BE2C (cell line): ENCODE measurements around the gene GNG7.

ENCODE experiments used
- DNase-seq: peaks from one replicate; pipeline ENCODE4 v3.0.0-alpha.2; 2020
- H3K27me3 ChIP-seq: fragments of 250-450 bp; sonication (Bioruptor Pico); 2 replicates; pipeline ENCODE4 v1.5.1; 2020; ENCODE audit warnings: mild to moderate bottlenecking
- H3K36me3 ChIP-seq: fragments of 250-450 bp; sonication (Bioruptor Pico); 2 replicates; pipeline ENCODE4 v1.5.1; 2020; ENCODE audit warnings: mild to moderate bottlenecking
- H3K4me1 ChIP-seq: fragments of 250-450 bp; sonication (Bioruptor Pico); 2 replicates; pipeline ENCODE4 v1.5.1; 2020
- H3K4me3 ChIP-seq: 2 replicates; pipeline ENCODE4 v1.5.1; 2011; ENCODE audit warnings: low read depth, low read length
- H3K9me3 ChIP-seq: fragments of 250-450 bp; sonication (Bioruptor Pico); 2 replicates; pipeline ENCODE4 v1.5.1; 2020
- TF ChIP-seq, protein P1 (sequence below): IDR thresholded peaks from 2 replicates; pipeline ENCODE4 v1.5.1; 2012; ENCODE audit warnings: mild to moderate bottlenecking, low read depth, low read length

GNG7 gene

GRCh38 chr19:2724148-2724557, 21.7 kb upstream of the GNG7 start:
- Histone ChIP-seq H3K4me3 (no peak overlapping the region), H3K27me3 (no peaks in the 10 kb centered on the region; the same call in 1 of the 2 replicates), H3K9me3 (no peaks in the 10 kb centered on the region), H3K36me3 (no peaks in the 10 kb centered on the region), H3K4me1 (peaks cover 8% of the 10 kb centered on the region)
- TF ChIP-seq, protein P1, sequence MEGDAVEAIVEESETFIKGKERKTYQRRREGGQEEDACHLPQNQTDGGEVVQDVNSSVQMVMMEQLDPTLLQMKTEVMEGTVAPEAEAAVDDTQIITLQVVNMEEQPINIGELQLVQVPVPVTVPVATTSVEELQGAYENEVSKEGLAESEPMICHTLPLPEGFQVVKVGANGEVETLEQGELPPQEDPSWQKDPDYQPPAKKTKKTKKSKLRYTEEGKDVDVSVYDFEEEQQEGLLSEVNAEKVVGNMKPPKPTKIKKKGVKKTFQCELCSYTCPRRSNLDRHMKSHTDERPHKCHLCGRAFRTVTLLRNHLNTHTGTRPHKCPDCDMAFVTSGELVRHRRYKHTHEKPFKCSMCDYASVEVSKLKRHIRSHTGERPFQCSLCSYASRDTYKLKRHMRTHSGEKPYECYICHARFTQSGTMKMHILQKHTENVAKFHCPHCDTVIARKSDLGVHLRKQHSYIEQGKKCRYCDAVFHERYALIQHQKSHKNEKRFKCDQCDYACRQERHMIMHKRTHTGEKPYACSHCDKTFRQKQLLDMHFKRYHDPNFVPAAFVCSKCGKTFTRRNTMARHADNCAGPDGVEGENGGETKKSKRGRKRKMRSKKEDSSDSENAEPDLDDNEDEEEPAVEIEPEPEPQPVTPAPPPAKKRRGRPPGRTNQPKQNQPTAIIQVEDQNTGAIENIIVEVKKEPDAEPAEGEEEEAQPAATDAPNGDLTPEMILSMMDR = peak; percentile 30
- DNase-seq = peak; percentile 15

DNA sequence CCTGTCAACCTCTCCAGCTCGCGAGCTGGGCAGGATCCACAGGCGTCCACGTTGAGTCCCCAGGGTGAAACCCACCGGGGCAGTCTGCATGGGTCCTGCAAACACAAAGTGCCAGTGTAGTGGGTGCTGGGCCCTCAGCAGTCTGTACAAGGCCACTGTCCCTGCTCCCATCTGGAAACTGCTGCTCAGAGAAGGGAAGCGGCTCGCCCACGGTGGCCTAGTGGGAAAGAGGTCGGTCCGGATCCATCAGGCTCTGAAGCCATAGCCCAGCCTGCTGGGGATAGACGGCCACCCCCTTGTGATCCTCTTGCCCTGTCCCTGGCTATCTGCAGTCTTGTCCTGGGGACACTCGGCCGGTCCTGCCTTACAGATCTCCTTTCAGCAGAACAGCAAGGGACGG, 21.3 kb upstream of the GNG7 start:
- TF ChIP-seq, protein P1 = no peak
- no peaks in the 10 kb centered on the region; the same call in 1 of the 2 replicates for H3K27me3 ChIP-seq

DNA sequence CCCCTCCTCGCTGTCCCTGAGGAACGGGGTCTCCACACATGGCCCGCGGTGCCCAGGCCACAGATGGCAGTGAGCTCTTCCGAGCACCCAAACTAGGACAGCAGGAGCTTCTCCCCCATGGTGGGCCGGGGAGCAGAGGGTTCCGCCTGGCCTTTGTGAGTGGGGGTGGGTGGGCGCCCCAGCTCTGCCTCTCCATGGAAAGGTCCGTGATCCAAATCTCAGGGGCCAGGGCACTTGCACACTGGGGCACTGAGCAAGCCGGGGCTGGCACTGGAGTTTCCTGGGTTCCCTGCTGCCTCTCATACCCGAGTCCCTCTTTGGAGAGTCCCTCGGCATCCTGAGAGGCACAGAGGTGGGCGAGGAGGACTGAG, 20.8 kb upstream of the GNG7 start:
- TF ChIP-seq, protein P1 = no peak

More for the DNA sequence above, 21.3 kb upstream of the GNG7 start:
- no peaks in the 10 kb centered on the region for H3K9me3 ChIP-seq
- peaks cover 8% of the 10 kb centered on the region for H3K4me1 ChIP-seq
- no peak overlapping the region for H3K4me3 ChIP-seq
- DNase-seq = no peak
- no peaks in the 10 kb centered on the region for H3K36me3 ChIP-seq

DNA sequence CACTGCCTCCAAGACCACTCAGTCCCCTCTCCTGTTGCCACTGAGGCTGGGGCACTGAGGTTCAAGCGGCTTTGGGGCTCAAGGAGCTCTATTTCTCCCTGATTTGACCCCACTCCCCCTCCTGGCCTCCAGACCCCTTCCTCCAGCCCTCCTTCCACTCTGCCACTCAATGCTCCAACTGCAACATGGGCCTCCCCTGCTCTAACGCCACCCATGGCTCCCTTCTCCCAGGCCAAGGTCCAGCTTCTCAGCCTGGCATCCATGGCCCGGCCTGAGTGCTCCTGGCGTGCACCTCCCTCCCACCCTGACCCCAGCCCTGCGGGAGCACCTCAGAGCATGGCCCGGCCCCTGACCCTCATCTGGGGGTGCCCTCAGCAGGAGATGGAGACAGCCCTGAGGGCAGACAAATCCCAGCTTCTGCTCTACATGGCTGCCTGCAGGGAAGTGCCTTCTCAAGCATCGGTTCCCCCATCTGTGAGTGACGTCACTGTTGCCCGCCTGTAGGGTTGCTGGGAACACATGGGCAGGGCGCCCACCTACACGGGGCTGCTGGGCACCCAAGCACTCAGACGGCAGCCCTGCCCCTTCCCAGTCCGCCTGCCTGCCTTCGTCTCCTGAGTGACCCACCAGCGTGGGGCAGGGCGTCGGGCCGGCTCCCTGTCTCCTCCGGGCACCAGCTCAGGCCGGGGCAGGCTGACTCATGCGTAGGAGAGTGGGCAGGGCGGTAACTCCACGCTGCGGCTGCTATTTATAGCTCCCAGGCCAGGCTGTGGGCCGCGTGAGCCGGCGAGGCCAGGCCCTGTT, 20.2 kb upstream of the GNG7 start:
- TF ChIP-seq, protein P1 = no peak
- Histone ChIP-seq H3K27me3 (no peaks in the 10 kb centered on the region; the same call in 1 of the 2 replicates), H3K9me3 (no peaks in the 10 kb centered on the region), H3K4me3 (no peak overlapping the region), H3K4me1 (peaks cover 8% of the 10 kb centered on the region), H3K36me3 (no peaks in the 10 kb centered on the region; the same call in 1 of the 2 replicates)
- DNase-seq = peak; percentile 56

More for the DNA sequence above, 20.8 kb upstream of the GNG7 start:
- Histone ChIP-seq H3K4me1 (peaks cover 8% of the 10 kb centered on the region), H3K9me3 (no peaks in the 10 kb centered on the region), H3K36me3 (no peaks in the 10 kb centered on the region), H3K27me3 (no peaks in the 10 kb centered on the region; the same call in 1 of the 2 replicates), H3K4me3 (no peak overlapping the region)
- DNase-seq = no peak

- peak overlapping the region; percentile 55 for H3K4me3 ChIP-seq
- TF ChIP-seq, protein P1 = no peak
- H3K9me3 ChIP-seq = no peaks in the 10 kb centered on the region
- no peak for DNase-seq
- H3K4me1 ChIP-seq = peaks cover 8% of the 10 kb centered on the region
- no peaks in the 10 kb centered on the region; the same call in 1 of the 2 replicates for H3K36me3 ChIP-seq
- H3K27me3 ChIP-seq = no peaks in the 10 kb centered on the region; the same call in 1 of the 2 replicates
These were observed 19.4 kb upstream of the GNG7 start for GRCh38 chr19:2721570-2722540.
